Measurements from ENCODE around the gene CHD6. TPM values are rescaled to one million over a fixed set of nuclear protein-coding genes. Genes with fewer than 3 reads are reported as not detected.
A peak's percentile ranks its signal among the peaks of the same experiment; 100 is the strongest.

CHD6 gene
- total and polyA plus RNA-seq, 7 donors: 2.4 to 40.2 (median 29.9) TPM

- DNase-seq: no peak
- intact Hi-C loops (cut with DNase I): no loop called here
- Histone ChIP-seq H3K27me3 (no peaks in the 10 kb centered on the region), H3K36me3 (no peaks in the 10 kb centered on the region), H3K4me1 (peaks cover 0 to 6% (median 0%) of the 10 kb centered on the region in 4 donors), H3K9me3 (no peaks in the 10 kb centered on the region), H3K4me3 (no peak overlapping the region), H3K27ac (peak overlapping the region in 1 of 4 donors; percentile 1)
- 51 to 59% methylated on average over 9 of the region's 9 CpGs for WGBS, 2 donors
- TF ChIP-seq EP300 (IDR thresholded peaks at IDR 0.05) (no peak), POLR2A (IDR thresholded peaks at IDR 0.05) (no peak)
Measured at GRCh38 chr20:41387444-41387851, 230.7 kb downstream of the CHD6 start.

GRCh38 chr20:41386502-41387427, 231.4 kb downstream of the CHD6 start:
- Histone ChIP-seq H3K9me3 (no peaks in the 10 kb centered on the region), H3K36me3 (no peaks in the 10 kb centered on the region), H3K27ac (peak overlapping the region in 1 of 4 donors; percentile 1), H3K4me3 (no peak overlapping the region), H3K27me3 (no peaks in the 10 kb centered on the region), H3K4me1 (peaks cover 0 to 6% (median 0%) of the 10 kb centered on the region in 4 donors)
- intact Hi-C loops (cut with DNase I): no loop called here
- WGBS, 2 donors: 79% methylated on average over 14 of the region's 14 CpGs
- peak; percentile 41 for DNase-seq
- TF ChIP-seq POLR2A (IDR thresholded peaks at IDR 0.05): no peak
- TF ChIP-seq POLR2AphosphoS5 (IDR thresholded peaks at IDR 0.05): peak in 1 of 4 donors; percentile 45

- no peak overlapping the region for H3K27ac ChIP-seq
- TF ChIP-seq CTCF (IDR thresholded peaks at IDR 0.05) (no peak), POLR2A (IDR thresholded peaks at IDR 0.05) (no peak), POLR2AphosphoS5 (IDR thresholded peaks at IDR 0.05) (no peak), EP300 (IDR thresholded peaks at IDR 0.05) (no peak)
- DNase-seq: peak; percentile 39
- no peaks in the 10 kb centered on the region for H3K9me3 ChIP-seq
- H3K4me3 ChIP-seq: no peak overlapping the region
- peaks cover 0 to 6% (median 0%) of the 10 kb centered on the region in 4 donors for H3K4me1 ChIP-seq
- no peaks in the 10 kb centered on the region for H3K36me3 ChIP-seq
- intact Hi-C loops (cut with DNase I): no loop called here
- no peaks in the 10 kb centered on the region for H3K27me3 ChIP-seq
- WGBS, 2 donors: 70 to 82% methylated on average over 7 of the region's 7 CpGs
Measured at GRCh38 chr20:41382791-41383305, 235.3 kb downstream of the CHD6 start.

- Histone ChIP-seq H3K36me3 (no peaks in the 10 kb centered on the region), H3K9me3 (no peaks in the 10 kb centered on the region), H3K4me1 (no peaks in the 10 kb centered on the region), H3K4me3 (no peak overlapping the region), H3K27me3 (no peaks in the 10 kb centered on the region), H3K27ac (no peak overlapping the region)
- WGBS, 2 donors: 69 to 79% methylated on average over 12 of the region's 12 CpGs
- DNase-seq: peak; percentile 37
- intact Hi-C loops (cut with DNase I): no loop called here
- TF ChIP-seq CTCF (IDR thresholded peaks at IDR 0.05) (no peak), EP300 (IDR thresholded peaks at IDR 0.05) (no peak), POLR2A (IDR thresholded peaks at IDR 0.05) (no peak), POLR2AphosphoS5 (IDR thresholded peaks at IDR 0.05) (no peak)
Measured at GRCh38 chr20:41380551-41381193, 237.5 kb downstream of the CHD6 start.

GRCh38 chr20:41379551-41379950, 238.6 kb downstream of the CHD6 start:
- H3K9me3 ChIP-seq: no peaks in the 10 kb centered on the region
- no peak overlapping the region for H3K4me3 ChIP-seq
- no peaks in the 10 kb centered on the region for H3K4me1 ChIP-seq
- WGBS, 2 donors: 51 to 83% methylated on average over 2 of the region's 2 CpGs
- intact Hi-C loops (cut with DNase I): no loop called here
- no peak for TF ChIP-seq POLR2AphosphoS5 (IDR thresholded peaks at IDR 0.05)
- no peak for TF ChIP-seq POLR2A (IDR thresholded peaks at IDR 0.05)
- no peak for TF ChIP-seq EP300 (IDR thresholded peaks at IDR 0.05)
- H3K27me3 ChIP-seq: no peaks in the 10 kb centered on the region
- no peak overlapping the region for H3K27ac ChIP-seq
- DNase-seq: no peak
- no peaks in the 10 kb centered on the region for H3K36me3 ChIP-seq

GRCh38 chr20:41377275-41377674, 240.9 kb downstream of the CHD6 start:
- no peaks in the 10 kb centered on the region for H3K27me3 ChIP-seq
- no peak overlapping the region for H3K4me3 ChIP-seq
- no peaks in the 10 kb centered on the region for H3K9me3 ChIP-seq
- no peak overlapping the region for H3K27ac ChIP-seq
- H3K36me3 ChIP-seq: no peaks in the 10 kb centered on the region
- intact Hi-C loops (cut with DNase I): no loop called here
- no peak for TF ChIP-seq POLR2AphosphoS5 (IDR thresholded peaks at IDR 0.05)
- no peaks in the 10 kb centered on the region for H3K4me1 ChIP-seq
- no peak for DNase-seq
- 43 to 52% methylated on average over 6 of the region's 6 CpGs for WGBS, 2 donors

Measured in sigmoid colon (tissue), 7 donors.